Subcutaneous adipose tissue (tissue), 4 donors: ENCODE data around the gene LRRFIP1. TPM values are rescaled to one million over a fixed set of nuclear protein-coding genes. Genes with fewer than 3 reads are reported as not detected.

ENCODE experiments used
- total RNA-seq, 4 donors: library from RNA; depleted of rRNA; stranded (reverse); fragments of >200 nt; gene quantifications; one replicate each; pipeline ENCODE4 v1.1.0, GENCODE V29; 2016
- TF ChIP-seq, protein P1 (sequence below): fragments of 450-650 bp; IDR thresholded peaks from one replicate; pipeline ENCODE4 v1.5.1; 2016; ENCODE audit warnings: low read depth, mild to moderate bottlenecking, control low read depth, antibody characterized with exemption, moderate library complexity

The LRRFIP1 gene
- total RNA-seq, 4 donors from 2014 or later, result 85.4 to 130 (median 99.6) TPM

DNA sequence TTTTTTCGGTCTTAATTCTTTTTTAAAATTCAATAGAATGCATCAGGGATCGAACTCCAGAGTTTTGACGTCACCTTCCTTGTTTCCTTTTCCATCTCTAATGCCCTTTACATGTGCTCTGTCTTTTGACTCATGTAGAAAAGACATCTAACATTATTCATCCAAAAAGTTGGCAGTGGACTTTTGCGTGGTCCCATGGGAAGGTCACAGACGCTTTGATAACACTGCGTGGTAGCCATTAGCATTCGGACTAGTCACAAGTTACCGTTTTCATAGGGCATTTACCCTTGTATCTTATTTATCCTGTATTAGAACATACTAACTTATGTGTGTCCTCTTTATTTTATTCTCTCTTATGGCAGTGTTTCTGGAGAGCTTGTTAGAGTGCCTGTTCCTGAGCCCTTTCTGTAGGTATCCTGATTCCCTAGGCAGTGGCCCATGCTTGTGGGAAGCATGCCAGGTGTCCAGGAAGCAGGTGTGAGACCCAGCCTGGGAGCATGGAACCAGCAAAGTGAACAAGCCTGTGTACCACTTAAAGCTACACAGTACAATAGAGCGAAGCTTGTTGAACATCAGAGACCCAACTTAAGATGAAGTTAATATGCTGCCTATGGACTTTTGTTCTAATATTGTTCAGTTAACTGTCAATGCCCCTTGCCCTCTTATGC lies 97.6 kb downstream of the LRRFIP1 start:
- TF ChIP-seq, protein P1, sequence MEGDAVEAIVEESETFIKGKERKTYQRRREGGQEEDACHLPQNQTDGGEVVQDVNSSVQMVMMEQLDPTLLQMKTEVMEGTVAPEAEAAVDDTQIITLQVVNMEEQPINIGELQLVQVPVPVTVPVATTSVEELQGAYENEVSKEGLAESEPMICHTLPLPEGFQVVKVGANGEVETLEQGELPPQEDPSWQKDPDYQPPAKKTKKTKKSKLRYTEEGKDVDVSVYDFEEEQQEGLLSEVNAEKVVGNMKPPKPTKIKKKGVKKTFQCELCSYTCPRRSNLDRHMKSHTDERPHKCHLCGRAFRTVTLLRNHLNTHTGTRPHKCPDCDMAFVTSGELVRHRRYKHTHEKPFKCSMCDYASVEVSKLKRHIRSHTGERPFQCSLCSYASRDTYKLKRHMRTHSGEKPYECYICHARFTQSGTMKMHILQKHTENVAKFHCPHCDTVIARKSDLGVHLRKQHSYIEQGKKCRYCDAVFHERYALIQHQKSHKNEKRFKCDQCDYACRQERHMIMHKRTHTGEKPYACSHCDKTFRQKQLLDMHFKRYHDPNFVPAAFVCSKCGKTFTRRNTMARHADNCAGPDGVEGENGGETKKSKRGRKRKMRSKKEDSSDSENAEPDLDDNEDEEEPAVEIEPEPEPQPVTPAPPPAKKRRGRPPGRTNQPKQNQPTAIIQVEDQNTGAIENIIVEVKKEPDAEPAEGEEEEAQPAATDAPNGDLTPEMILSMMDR, result no peak

GRCh38 chr2:237725661-237726060 lies 98.3 kb downstream of the LRRFIP1 start:
- TF ChIP-seq, protein P1, result no peak

GRCh38 chr2:237726401-237726830 lies 99.0 kb downstream of the LRRFIP1 start:
- TF ChIP-seq, protein P1, result no peak

- TF ChIP-seq, protein P1, result no peak
Observed at GRCh38 chr2:237727363-237727762, 100.0 kb downstream of the LRRFIP1 start.

DNA sequence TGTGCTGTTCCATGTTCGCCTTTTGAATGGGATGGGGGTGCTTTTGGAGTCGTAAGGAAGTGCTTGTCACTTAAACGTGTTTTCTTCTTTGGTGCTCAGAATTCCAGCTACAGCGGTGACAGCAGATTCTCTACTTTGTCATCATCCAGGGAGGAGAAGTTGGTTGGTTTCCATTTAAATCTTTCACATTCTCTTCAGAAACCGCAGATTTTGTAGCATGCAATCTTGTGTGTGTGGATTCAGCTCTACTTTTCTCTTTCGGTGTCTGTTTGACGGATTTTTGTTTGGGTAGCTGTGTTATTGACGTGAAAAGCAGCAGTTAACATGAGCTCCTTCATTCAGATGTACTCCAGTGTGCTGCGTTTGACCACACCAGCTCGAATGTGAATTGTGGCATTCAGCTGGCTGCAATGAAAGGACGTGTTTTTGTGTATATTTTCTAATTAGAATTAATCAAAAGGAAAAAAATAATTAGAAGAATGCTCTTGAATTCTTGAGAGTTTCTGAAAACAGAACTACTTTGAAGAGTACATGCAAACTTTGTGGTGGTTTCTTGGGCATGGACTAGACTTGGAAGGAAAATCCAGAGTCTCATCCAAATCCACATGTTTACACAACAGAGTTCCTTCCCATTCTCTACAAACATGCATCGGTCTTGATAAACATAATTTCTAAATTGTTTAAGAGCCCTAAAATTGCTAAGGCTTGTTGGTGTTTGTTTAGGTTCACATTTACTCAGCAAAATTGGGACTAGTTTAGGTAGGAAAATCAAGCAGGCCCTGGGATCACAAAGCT lies 102.5 kb downstream of the LRRFIP1 start:
- TF ChIP-seq, protein P1, result no peak

- TF ChIP-seq, protein P1, result no peak
Observed at GRCh38 chr2:237731663-237732062, 104.3 kb downstream of the LRRFIP1 start.

GRCh38 chr2:237732070-237732469 lies 104.7 kb downstream of the LRRFIP1 start:
- TF ChIP-seq, protein P1, result no peak
